Stimulated activated CD8-positive, alpha-beta memory T cell treated with anti-CD3 and anti-CD28 coated beads, Interleukin-15, amount 100 ng/mL, for 24 hours (primary cell): ENCODE results near the gene SUSD1.
"Not testable (repeated sequence)": the region's sequence is repeated elsewhere in the genome, so short reads cannot be mapped to it uniquely, and the experiment has no call there.

Experiments used
- DNase-seq: peaks from one replicate; pipeline ENCODE4 v3.0.0-alpha.2; 2020; ENCODE audit warnings: low read depth

Gene SUSD1

GRCh38 chr9:112094948-112095681 is 80.0 kb downstream of the SUSD1 start:
- DNase-seq = no peak

- DNase-seq = no peak
Measured at GRCh38 chr9:112094241-112094640, 80.9 kb downstream of the SUSD1 start.

GRCh38 chr9:112093870-112094216 is 81.3 kb downstream of the SUSD1 start:
- no peak for DNase-seq

- DNase-seq = no peak
Measured at GRCh38 chr9:112093147-112093869, 81.8 kb downstream of the SUSD1 start.

GRCh38 chr9:112091810-112092209 is 83.3 kb downstream of the SUSD1 start:
- no peak for DNase-seq

GRCh38 chr9:112087506-112087905 is 87.6 kb downstream of the SUSD1 start:
- DNase-seq = no peak

- no peak for DNase-seq
Measured at GRCh38 chr9:112086627-112087026, 88.5 kb downstream of the SUSD1 start.

- DNase-seq = no peak
Measured at GRCh38 chr9:112084907-112085306, 90.2 kb downstream of the SUSD1 start.

GRCh38 chr9:112084334-112084733 is 90.8 kb downstream of the SUSD1 start:
- DNase-seq = no peak

- no peak for DNase-seq
Measured at GRCh38 chr9:112081918-112082729, 93.0 kb downstream of the SUSD1 start.

GRCh38 chr9:112080831-112081542 is 94.1 kb downstream of the SUSD1 start:
- no peak for DNase-seq

- no peak for DNase-seq
Measured at GRCh38 chr9:112078432-112078831, 96.7 kb downstream of the SUSD1 start.

- no peak for DNase-seq
Measured at GRCh38 chr9:112076814-112077213, 98.3 kb downstream of the SUSD1 start.

GRCh38 chr9:112075009-112075378 is 100.1 kb downstream of the SUSD1 start:
- no peak for DNase-seq

GRCh38 chr9:112074250-112075008 is 100.7 kb downstream of the SUSD1 start:
- DNase-seq = no peak

GRCh38 chr9:112073639-112074173 is 101.4 kb downstream of the SUSD1 start:
- not testable (repeated sequence) for DNase-seq

- DNase-seq = no peak
Measured at GRCh38 chr9:112072721-112073638, 102.1 kb downstream of the SUSD1 start.

- DNase-seq = no peak
Measured at GRCh38 chr9:112069318-112070169, 105.6 kb downstream of the SUSD1 start.
